RWPE2 (cell line): Measurements from ENCODE around the gene BBS9.

Experiments
- ATAC-seq: fragments of 200-7000 bp; cut with Tn5 transposase; 3 replicates; pipeline ENCODE4 v1.9.1; 2021; ENCODE audit warnings: low read depth
- DNase-seq: peaks from one replicate; pipeline ENCODE4 v3.0.0-alpha.2; 2020; ENCODE audit warnings: low spot score
- H3K27ac ChIP-seq: fragments of 450-650 bp; 2 replicates; pipeline ENCODE4 v1.5.1; 2017; ENCODE audit warnings: mild to moderate bottlenecking; ENCODE audit not compliant: poor library complexity, severe bottlenecking
- H3K27me3 ChIP-seq: fragments of 250-450 bp; sonication (Bioruptor Pico); 2 replicates; pipeline ENCODE4 v1.5.1; 2021; ENCODE audit warnings: mild to moderate bottlenecking, moderate library complexity; ENCODE audit not compliant: insufficient read depth, poor library complexity, severe bottlenecking
- H3K36me3 ChIP-seq: fragments of 250-450 bp; sonication (Bioruptor Pico); 2 replicates; pipeline ENCODE4 v1.5.1; 2020; ENCODE audit warnings: low read depth, mild to moderate bottlenecking, moderate library complexity
- H3K4me1 ChIP-seq: fragments of 250-450 bp; sonication (Bioruptor Pico); 2 replicates; pipeline ENCODE4 v1.5.1; 2021; ENCODE audit warnings: mild to moderate bottlenecking, moderate library complexity; ENCODE audit not compliant: insufficient read depth, poor library complexity, severe bottlenecking
- H3K4me3 ChIP-seq: fragments of 250-450 bp; sonication (Bioruptor Pico); 2 replicates; pipeline ENCODE4 v1.5.1; 2021; ENCODE audit warnings: mild to moderate bottlenecking, moderate library complexity; ENCODE audit not compliant: severe bottlenecking
- H3K9me3 ChIP-seq: fragments of 250-450 bp; sonication (Bioruptor Pico); 2 replicates; pipeline ENCODE4 v1.5.1; 2021; ENCODE audit warnings: mild to moderate bottlenecking, moderate library complexity; ENCODE audit not compliant: severe bottlenecking
- CTCF ChIP-seq: fragments of 450-650 bp; IDR thresholded peaks from one replicate; pipeline ENCODE4 v1.5.1; 2017; ENCODE audit warnings: mild to moderate bottlenecking, moderate library complexity; ENCODE audit not compliant: poor library complexity, severe bottlenecking

BBS9 gene

GRCh38 chr7:33457039-33457438 is 327.7 kb downstream of the BBS9 start:
- Histone ChIP-seq H3K36me3 (no peaks in the 10 kb centered on the region), H3K4me1 (no peaks in the 10 kb centered on the region), H3K4me3 (no peak overlapping the region), H3K9me3 (no peaks in the 10 kb centered on the region), H3K27me3 (no peaks in the 10 kb centered on the region), H3K27ac (no peak overlapping the region)
- ATAC-seq, result no peak
- TF ChIP-seq CTCF, result no peak
- no peak for DNase-seq

GRCh38 chr7:33458581-33458980 is 329.2 kb downstream of the BBS9 start:
- DNase-seq (no peak), ATAC-seq (no peak)
- no peaks in the 10 kb centered on the region for H3K27me3 ChIP-seq
- no peaks in the 10 kb centered on the region for H3K4me1 ChIP-seq
- no peak overlapping the region for H3K4me3 ChIP-seq
- H3K36me3 ChIP-seq, result no peaks in the 10 kb centered on the region
- no peak for TF ChIP-seq CTCF
- no peak overlapping the region for H3K27ac ChIP-seq
- H3K9me3 ChIP-seq, result no peaks in the 10 kb centered on the region

- Histone ChIP-seq H3K27me3 (no peaks in the 10 kb centered on the region), H3K36me3 (no peaks in the 10 kb centered on the region), H3K9me3 (no peaks in the 10 kb centered on the region), H3K4me3 (no peak overlapping the region), H3K4me1 (no peaks in the 10 kb centered on the region), H3K27ac (no peak overlapping the region)
- TF ChIP-seq CTCF, result peak; percentile 66
- ATAC-seq, result peak; percentile 94
- DNase-seq, result no peak
Observed at GRCh38 chr7:33459340-33459751, 330.0 kb downstream of the BBS9 start.

- DNase-seq (no peak), ATAC-seq (no peak)
- Histone ChIP-seq H3K4me1 (no peaks in the 10 kb centered on the region), H3K27me3 (no peaks in the 10 kb centered on the region), H3K9me3 (no peaks in the 10 kb centered on the region), H3K27ac (no peak overlapping the region), H3K4me3 (no peak overlapping the region), H3K36me3 (no peaks in the 10 kb centered on the region)
- no peak for TF ChIP-seq CTCF
Observed at GRCh38 chr7:33463131-33463530, 333.8 kb downstream of the BBS9 start.

- no peaks in the 10 kb centered on the region for H3K4me1 ChIP-seq
- H3K36me3 ChIP-seq, result no peaks in the 10 kb centered on the region
- no peak for ATAC-seq
- TF ChIP-seq CTCF, result no peak
- H3K4me3 ChIP-seq, result no peak overlapping the region
- H3K27ac ChIP-seq, result no peak overlapping the region
- no peak for DNase-seq
- no peaks in the 10 kb centered on the region for H3K27me3 ChIP-seq
- H3K9me3 ChIP-seq, result no peaks in the 10 kb centered on the region
Observed at GRCh38 chr7:33466203-33466602, 336.8 kb downstream of the BBS9 start.
